Natural killer cell (primary cell): ENCODE data around the gene PDCD1LG2. TPM values are rescaled to one million over a fixed set of nuclear protein-coding genes. Genes with fewer than 3 reads are reported as not detected.

ENCODE experiments used
- ATAC-seq, 3 donors: fragments of 150-1000 bp in 2 of 3; fragments of 200-7000 bp in 1 of 3; cut with Tn5 transposase; 1 replicate in 1 of 3; 2 replicates in 2 of 3; pipeline ENCODE4 v1.10.0; 2021; ENCODE audit warnings: mild to moderate bottlenecking in 2 of 3, moderate library complexity in 2 of 3
- DNase-seq, 2 donors: peaks; one replicate each; pipeline versions ENCODE4 v3.0.0 to v3.0.0-alpha.2; 2013 to 2021; ENCODE audit warnings: mixed read lengths in 1 of 2
- H3K27ac ChIP-seq: one replicate; pipeline ENCODE4 v1.5.1; 2013; ENCODE audit warnings: mild to moderate bottlenecking, low read length
- H3K27me3 ChIP-seq: one replicate; pipeline ENCODE4 v1.6.1; 2013; ENCODE audit warnings: low read length; ENCODE audit not compliant: control insufficient read depth, insufficient read depth
- H3K36me3 ChIP-seq: one replicate; pipeline ENCODE4 v1.6.1; 2013; ENCODE audit warnings: low read length; ENCODE audit not compliant: control insufficient read depth, insufficient read depth
- H3K4me1 ChIP-seq: one replicate; pipeline ENCODE4 v1.6.1; 2013; ENCODE audit warnings: low read length; ENCODE audit not compliant: control insufficient read depth, insufficient read depth
- H3K4me3 ChIP-seq: one replicate; pipeline ENCODE4 v1.5.1; 2013; ENCODE audit warnings: low read length
- H3K9me3 ChIP-seq: one replicate; pipeline ENCODE4 v1.6.1; 2013; ENCODE audit warnings: low read length; ENCODE audit not compliant: control insufficient read depth, insufficient read depth
- H3K27ac Mint-ChIP-seq, 2 donors: one replicate each; pipeline ENCODE4 v1.8.0; 2022; ENCODE audit warnings: mild to moderate bottlenecking in 2 of 2, mixed read lengths in 2 of 2, moderate library complexity in 1 of 2
- H3K27me3 Mint-ChIP-seq, 2 donors: one replicate each; pipeline ENCODE4 v1.8.0; 2022; ENCODE audit warnings: low read depth in 2 of 2, mixed read lengths in 2 of 2
- H3K36me3 Mint-ChIP-seq: one replicate; pipeline ENCODE4 v1.8.0; 2022; ENCODE audit warnings: mixed read lengths
- H3K4me1 Mint-ChIP-seq, 2 donors: one replicate each; pipeline ENCODE4 v1.8.0; 2022; ENCODE audit warnings: mixed read lengths in 2 of 2
- H3K4me3 Mint-ChIP-seq: one replicate; pipeline ENCODE4 v1.8.0; 2022; ENCODE audit warnings: mild to moderate bottlenecking, moderate library complexity, mixed read lengths
- H3K9me3 Mint-ChIP-seq, 2 donors: one replicate each; pipeline ENCODE4 v1.8.0; 2022; ENCODE audit warnings: mixed read lengths in 2 of 2
- CTCF ChIP-seq: fragments of 200-600 bp; IDR thresholded peaks from one replicate; pipeline ENCODE4 v1.8.0; 2022; ENCODE audit warnings: antibody characterized with exemption
- WGBS: methylation state at CpG from one replicate; pipeline ENCODE4 v1.1.7; 2013; ENCODE audit warnings: missing lambda C conversion rate; ENCODE audit not compliant: insufficient coverage; 5-methylcytosine and 5-hydroxymethylcytosine counted together
- intact Hi-C: fragments of 100-400 bp; cut with micrococcal nuclease; formaldehyde crosslinking; loops from one replicate; pipeline ENCODE4 v1.14.2; 2022
- total RNA-seq, 4 donors: library from RNA; stranded (reverse); fragments of 120-200 nt in 1 of 4; gene quantifications; one replicate each; pipeline versions ENCODE4 v1.2.3 to v1.2.4, GENCODE V29; 2013 to 2022

The PDCD1LG2 gene
- total RNA-seq, 3 donors from 2014 or later (not counting 1 experiment from before 2014, with no cell fraction given): 0.14 to 1.2 (median 0.16) TPM

- Histone ChIP-seq H3K36me3 (no peaks in the 10 kb centered on the region), H3K4me3 (no peak overlapping the region), H3K9me3 (no peaks in the 10 kb centered on the region), H3K4me1 (no peaks in the 10 kb centered on the region), H3K27ac (no peak overlapping the region), H3K27me3 (no peaks in the 10 kb centered on the region)
- Mint-ChIP-seq H3K4me1 (no peaks in the 10 kb centered on the region), H3K4me3 (no peak overlapping the region), H3K27me3 (peaks cover 7 to 10% of the 10 kb centered on the region in 2 donors), H3K36me3 (no peaks in the 10 kb centered on the region), H3K9me3 (no peaks in the 10 kb centered on the region), H3K27ac (no peak overlapping the region)
- DNase-seq (no peak), ATAC-seq (peak in 1 of 3 donors; percentile 80)
- WGBS: 89% methylated on average over 3 of the region's 5 CpGs
- TF ChIP-seq CTCF: no peak
- intact Hi-C loops: no loop called here
Measured at GRCh38 chr9:5485378-5486085, 24.8 kb upstream of the PDCD1LG2 start.

GRCh38 chr9:5486988-5487387, 23.3 kb upstream of the PDCD1LG2 start:
- no peaks in the 10 kb centered on the region for H3K4me1 Mint-ChIP-seq
- no peak overlapping the region for H3K27ac Mint-ChIP-seq
- no peaks in the 10 kb centered on the region for H3K4me1 ChIP-seq
- intact Hi-C loops: no loop called here
- H3K36me3 Mint-ChIP-seq: no peaks in the 10 kb centered on the region
- peaks cover 2 to 4% of the 10 kb centered on the region in 2 donors for H3K27me3 Mint-ChIP-seq
- WGBS: 94% methylated on average over 5 of the region's 5 CpGs
- H3K9me3 ChIP-seq: no peaks in the 10 kb centered on the region
- ATAC-seq (no peak), DNase-seq (no peak)
- H3K4me3 ChIP-seq: no peak overlapping the region
- no peak for TF ChIP-seq CTCF
- no peaks in the 10 kb centered on the region for H3K36me3 ChIP-seq
- no peaks in the 10 kb centered on the region for H3K27me3 ChIP-seq
- H3K27ac ChIP-seq: no peak overlapping the region
- no peak overlapping the region for H3K4me3 Mint-ChIP-seq
- no peaks in the 10 kb centered on the region for H3K9me3 Mint-ChIP-seq

- Mint-ChIP-seq H3K27me3 (no peaks in the 10 kb centered on the region), H3K27ac (no peak overlapping the region), H3K36me3 (no peaks in the 10 kb centered on the region), H3K9me3 (no peaks in the 10 kb centered on the region), H3K4me3 (no peak overlapping the region), H3K4me1 (peaks cover 0 to 3% of the 10 kb centered on the region in 2 donors)
- WGBS: 95% methylated on average over 8 of the region's 9 CpGs
- Histone ChIP-seq H3K9me3 (no peaks in the 10 kb centered on the region), H3K4me3 (no peak overlapping the region), H3K4me1 (no peaks in the 10 kb centered on the region), H3K27ac (no peak overlapping the region), H3K36me3 (no peaks in the 10 kb centered on the region), H3K27me3 (no peaks in the 10 kb centered on the region)
- TF ChIP-seq CTCF: no peak
- DNase-seq (no peak), ATAC-seq (no peak)
- intact Hi-C loops: no loop called here
Measured at GRCh38 chr9:5488221-5489008, 21.9 kb upstream of the PDCD1LG2 start.
